Mucosa of gallbladder (tissue), 1 donor: ENCODE measurements around the gene SRSF12. TPM values are rescaled to one million over a fixed set of nuclear protein-coding genes. Genes with fewer than 3 reads are reported as not detected.
A peak's percentile ranks its signal among the peaks of the same experiment; 100 is the strongest.

Experiments
- DNase-seq: peaks from one replicate; pipeline ENCODE4 v3.0.0-alpha.2; 2020; ENCODE audit warnings: low spot score
- total RNA-seq: library from RNA; stranded (reverse); gene quantifications from one replicate; pipeline ENCODE4 v1.2.1, GENCODE V29; 2021
- donor health status: DM: no; HTN: no; CAD: no.

SRSF12 gene
- total RNA-seq: 2.2 TPM

DNA sequence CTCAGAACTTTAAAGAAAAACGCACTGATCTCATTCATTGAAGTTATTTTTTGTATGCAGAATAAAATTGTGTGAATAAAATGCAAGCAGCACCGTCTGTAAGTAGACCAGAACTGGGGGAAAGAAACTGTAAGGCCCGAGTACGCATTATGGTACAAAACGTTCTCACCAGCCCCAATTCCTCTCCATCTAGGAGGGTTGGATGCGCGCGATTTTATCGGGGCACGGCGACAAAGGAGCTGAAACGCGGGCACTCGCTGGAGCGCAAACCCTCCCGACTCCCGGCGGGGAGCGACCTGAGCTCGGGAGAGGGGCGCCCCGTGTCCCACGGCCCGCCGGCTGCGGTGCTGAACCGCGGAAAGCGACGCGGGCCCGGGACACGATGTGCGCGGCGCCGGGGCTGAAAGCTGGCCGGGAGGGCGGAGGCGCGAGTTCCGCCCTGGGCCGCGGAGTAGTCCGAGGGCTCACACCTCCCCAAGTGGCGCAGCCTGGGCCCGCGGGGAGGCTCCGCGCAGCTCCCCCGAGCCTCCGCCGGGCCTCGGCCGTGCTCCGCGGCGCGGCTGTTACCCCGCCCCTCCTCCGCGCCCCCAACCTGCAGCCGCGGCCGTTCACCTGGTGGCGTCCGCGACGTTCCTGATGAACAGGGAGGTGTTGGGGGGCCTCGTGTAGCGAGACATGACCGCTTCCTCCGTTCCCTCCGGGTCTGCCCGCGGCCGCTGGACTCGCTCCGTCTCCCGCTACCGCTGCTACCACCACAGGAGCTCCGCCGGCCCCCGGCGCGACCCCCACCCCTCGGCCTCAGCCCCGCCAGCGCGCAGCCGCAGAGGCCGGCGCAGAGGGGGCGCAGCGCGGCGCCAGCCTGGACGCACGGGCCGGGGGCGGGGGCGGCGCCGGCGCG lies at the start of gene SRSF12:
Gene SRSF12, minus strand, starts transcription at position 861 of the 898 bp plus-strand sequence. Its CDS starts 184 bp downstream, at position 677.
- no peak for DNase-seq

DNA sequence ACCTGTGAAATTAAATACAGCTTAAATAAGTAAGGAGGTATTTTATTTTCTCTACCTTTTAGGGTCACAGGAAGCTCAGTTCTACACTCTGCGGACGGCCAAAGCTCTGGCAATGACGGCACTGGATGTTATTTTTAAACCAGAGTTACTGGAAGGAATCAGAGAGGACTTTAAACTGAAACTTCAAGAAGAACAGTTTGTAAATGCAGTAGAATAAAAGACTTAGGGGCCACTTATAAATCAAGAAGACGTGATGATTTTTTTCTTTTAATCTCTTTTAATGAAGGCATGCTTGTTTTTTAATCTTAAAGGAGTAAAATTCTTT lies 44.1 kb upstream of the SRSF12 start:
- no peak for DNase-seq

DNA sequence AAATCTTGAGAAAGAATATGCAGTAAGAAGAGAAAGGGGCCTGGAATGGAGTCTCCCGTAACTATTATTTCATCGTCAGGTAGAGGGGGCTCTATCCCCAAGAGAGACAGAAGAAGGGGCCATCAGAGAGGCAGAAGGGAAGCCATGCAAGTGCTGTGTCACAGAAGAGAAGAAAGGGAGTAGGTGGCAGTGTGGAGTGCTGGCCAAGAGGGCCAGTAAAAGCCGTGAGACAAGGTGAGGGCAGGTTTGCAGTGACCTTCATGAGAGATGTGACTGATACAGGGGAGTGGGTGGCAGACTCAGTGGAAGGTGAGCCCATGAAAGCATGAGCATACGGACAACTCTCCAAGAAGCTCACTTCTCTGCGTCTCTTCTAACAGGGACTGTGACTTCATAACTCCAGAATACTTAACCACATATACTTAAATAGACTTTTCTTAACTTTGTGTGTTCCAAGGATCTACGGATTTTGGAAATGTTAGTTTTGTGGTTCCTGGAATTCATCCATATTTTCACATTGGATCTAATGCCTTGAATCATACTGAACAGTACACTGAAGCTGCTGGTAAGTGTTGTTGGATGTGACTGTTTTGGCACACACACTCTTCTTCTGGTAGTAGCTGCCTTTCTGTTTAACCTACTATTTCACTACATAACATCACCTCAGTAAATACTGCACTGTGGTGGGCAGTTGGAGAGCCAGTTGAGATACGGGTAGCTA lies 43.6 kb upstream of the SRSF12 start:
- no peak for DNase-seq

DNA sequence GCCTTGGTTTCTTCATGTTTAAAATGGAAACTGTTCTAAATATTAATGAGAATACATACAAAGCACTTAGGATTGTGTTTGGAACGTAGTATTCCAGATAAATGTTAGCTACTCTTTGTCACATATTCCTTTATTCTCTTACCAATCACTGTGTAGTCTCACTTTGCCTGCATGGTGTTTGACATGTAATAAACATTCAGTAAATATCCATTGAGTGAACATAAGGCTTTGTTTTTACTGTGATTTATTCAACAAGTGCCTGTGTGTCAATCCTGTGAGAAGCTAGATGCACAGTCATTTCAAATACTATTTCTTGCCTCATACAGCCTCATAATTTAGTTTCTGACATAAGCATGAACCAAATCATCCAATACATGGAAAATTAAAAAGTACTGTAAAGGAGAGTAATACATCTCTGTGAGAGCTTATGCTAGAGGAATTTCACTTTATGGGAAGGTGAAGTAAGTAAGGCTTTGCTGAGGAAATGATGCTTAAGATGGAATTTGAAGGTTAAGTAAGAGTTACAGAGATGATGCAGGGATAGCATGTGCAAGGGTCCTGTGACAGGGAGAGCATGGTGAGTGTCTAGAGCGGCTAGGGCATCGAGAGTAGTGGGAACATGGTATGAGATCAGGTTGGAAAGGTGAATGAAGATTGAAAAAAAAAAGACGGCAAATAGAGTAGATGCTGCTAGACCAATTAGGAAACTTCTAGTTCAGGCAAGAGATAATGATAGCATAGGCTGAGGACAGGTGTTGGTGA lies 42.6 kb upstream of the SRSF12 start:
- DNase-seq: no peak

DNA sequence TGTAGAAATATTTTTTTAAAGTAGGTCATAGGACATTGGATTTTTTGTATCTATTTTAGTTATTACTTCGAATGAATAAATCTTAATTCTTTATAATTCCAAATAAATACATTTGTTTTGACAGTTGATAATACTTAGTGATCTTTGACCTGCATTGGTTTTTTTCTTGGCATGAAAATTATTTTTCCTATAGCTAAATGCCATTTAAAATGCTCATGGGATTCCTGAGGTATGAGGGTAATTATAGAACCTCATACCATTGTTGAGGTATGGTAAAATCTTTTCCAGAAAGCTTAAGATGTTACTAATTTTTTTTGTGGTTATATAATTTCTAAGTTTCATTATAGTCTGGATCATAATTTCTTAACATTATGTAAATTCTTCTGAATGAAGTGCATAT lies 36.3 kb upstream of the SRSF12 start:
- no peak for DNase-seq

DNA sequence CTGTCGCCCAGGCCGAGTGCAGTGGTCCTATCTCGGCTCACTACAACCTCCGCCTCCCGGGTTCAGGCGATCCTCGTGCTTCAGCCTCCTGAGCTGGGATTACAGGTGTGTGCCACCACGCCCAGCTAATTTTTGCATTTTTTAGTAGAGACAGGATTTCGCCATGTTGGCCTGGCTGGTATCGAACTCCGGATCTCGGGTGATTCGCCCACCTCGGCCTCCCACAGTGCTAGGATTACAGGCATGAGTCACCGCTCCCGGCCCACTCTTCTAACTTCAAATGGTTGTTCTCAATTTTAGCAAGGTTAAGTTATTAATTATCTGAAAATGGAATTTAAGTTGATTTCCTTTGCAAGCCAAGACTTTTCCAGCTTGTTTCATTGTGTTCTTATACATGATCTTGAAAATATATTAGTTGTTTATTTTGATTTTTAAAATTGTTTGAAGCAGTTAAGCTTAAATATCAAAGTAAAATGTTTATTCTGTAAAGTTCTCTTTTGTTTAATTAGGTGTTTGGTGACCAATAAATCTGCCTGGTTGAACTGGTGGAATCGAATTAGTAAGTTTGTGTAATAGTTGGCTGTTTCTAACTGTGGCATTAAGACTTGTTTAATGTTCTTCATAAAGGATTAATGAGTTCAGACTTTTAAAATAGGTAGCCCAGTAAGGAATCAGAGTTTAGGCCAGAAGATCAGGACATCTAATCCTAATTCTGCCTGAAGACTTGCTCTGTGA lies 30.3 kb upstream of the SRSF12 start:
- DNase-seq: no peak

DNA sequence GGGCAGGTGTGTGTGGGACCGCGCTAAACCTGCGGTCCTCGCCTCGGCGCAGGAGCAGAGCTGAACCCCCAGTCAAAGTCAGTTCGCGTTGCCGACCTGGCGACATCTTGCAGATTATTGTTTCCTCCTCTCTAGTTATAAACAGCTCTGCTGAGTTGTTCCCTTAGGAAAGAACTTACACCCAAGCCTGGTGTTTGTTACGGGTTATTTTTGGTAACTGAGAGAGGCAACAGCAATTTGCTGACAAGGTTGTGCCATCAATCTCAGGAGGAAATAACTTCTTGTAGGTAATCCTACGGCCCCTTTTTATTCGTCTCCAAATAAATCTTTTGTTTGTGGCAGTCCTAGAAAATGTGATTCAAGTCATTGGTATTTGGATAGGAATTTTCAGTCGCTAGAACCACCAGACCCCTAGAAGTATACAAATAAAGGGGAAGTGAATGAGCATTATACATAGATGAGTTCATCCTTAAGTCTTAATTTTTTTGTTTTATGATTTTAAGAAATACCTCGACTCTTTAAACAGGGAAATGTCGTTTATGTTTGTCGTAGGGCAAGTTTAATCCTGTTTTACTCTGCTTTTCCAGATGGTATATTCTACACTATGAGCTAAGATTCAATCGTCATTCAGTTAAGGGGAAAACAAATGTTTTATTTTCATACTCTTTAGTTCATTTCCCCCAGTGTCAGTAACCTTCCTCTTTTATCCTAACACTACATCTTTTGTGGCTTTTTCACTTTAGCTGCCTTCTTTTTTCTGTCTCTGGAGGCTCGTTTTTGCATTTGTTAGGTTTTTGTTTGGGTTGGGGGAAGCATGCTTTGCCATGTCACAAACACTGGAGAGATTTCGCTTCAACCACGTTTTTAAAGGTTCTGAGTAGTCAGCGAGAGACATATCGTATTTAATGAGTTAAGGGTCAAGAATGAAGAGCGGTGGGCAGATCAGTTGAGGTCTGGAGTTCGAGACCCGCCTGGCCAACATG lies 29.1 kb upstream of the SRSF12 start:
- no peak for DNase-seq

DNA sequence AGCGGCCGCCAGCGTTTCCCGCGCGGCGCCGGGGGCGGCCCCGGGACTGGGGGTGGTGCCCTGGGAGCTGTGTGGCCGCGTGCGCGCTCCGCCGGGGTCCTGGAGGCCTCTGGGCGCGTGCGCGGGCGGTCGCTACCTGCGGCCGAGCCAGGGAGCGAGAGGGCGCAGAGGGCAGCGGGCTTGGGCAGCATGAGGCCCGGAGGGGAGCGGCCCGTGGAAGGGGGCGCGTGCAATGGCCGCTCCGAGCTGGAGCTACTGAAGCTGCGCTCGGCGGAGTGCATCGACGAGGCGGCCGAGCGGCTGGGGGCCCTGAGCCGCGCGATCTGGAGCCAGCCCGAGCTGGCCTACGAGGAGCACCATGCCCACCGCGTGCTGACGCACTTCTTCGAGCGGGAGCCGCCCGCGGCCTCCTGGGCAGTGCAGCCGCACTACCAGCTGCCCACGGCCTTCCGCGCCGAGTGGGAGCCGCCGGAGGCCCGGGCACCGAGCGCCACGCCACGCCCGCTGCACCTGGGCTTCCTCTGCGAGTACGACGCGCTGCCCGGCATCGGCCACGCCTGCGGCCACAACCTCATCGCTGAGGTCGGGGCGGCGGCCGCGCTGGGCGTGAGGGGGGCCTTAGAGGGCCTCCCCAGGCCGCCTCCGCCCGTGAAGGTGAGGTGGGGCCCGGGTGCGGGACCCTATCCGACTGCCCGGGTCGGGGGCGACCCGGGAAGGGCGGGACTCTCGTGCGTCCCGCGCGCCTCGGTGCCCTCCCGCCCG lies 28.3 kb upstream of the SRSF12 start, which contains the start of gene PM20D2:
Gene PM20D2, plus strand, starts transcription at position 100 of the 762 bp plus-strand sequence. Its CDS starts 90 bp downstream, at position 190.
- peak; percentile 37 for DNase-seq

DNA sequence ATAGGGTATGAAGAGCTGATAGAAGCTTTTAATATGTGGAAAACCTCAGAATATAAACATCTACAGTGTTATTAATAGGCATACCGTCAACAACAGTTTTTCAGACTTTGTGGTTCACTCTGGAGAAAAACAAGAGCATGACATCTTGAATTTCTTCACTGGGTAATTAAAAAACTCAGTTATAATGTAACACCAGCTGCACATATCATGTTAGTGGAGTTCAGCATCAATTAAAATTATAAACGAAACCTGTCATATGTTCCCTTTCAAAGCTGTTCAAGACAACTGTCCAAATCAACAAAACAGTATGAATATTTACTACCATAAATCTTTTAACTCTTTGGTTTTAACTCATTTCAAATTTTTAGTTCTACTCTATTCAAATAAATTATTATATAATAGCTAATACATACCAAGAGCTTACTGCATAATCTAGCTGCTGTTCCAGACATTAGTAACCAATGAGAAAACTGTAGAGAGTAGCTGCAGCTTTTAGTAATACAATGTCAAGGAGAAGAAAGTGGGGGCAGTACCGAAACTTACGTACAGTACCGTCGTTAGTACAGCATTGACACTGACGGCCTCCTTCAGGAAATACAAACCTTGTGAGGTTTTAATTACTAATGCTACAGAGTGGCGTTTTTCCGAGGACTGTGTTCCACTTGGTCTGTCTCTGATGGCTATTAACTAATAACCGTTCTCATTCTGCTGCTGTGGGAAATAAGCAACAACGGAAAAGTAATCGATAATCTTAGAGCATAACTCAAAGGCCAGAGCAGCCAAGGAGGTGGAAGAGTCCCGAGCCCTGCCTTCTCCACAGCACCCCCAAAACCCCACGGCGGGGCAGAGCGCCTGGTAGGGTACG lies 27.5 kb upstream of the SRSF12 start:
- DNase-seq: no peak

DNA sequence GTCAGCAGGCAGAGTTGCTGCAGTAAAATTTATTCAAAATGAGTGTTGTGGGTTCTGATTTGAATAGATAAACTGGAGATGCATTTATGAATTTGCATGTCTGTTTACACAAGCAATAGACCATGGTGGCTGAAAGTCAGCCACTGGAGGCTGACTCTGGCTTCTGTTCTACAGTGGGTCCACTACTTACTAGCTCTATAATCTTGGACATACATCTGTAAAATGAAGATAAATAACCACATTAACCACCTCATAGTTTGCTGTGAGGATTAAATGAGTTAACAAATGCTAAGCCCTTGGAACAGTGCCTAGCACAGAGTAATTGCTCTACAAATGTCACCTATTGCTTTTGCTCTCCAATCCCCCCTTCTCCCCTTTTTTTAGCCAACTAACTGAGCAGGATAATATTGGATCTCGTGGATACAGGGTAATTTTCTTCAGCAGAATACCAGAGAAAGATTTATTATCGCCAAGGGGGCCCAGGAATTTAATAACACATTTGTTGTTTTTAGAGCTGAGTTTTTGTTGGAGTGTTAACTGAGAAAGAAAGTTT lies 26.6 kb upstream of the SRSF12 start:
- DNase-seq: no peak

DNA sequence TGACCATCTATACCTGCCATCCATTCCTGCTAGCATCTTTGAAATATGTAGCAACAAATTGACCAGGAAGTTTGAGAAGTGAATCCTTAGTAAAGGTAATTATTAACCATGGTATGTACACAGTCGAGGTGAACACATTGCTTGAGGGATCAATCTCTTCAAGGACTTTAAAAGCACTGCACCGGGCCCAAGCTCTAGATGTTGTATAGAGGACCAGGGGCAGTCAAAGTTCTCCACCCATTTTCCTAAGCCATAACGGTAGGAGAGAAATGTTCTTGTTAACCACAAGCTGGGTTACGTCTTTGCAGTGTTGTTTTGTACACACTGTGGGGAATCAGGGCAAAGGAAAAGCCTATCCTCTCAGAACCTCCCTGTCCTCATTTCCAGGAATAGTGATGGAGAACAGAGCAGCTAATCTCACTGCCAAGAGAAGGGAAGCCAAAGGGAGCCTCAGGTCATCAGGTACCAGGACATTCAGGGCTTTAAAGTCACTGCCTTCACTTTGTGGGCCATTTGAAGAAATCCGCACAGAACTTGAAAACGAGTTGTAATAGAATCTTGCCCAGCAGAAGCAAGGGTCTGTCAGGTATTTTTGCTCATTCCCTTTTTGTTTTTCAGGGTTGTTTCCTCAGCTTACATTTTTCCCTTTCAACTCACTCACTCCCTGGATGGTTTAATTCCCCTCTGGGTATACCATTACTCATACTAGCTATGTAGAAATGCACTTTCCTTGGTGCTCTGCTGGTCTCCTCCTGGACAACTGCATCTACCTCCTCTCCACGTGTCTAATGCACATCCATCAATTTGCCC lies 22.7 kb upstream of the SRSF12 start:
- no peak for DNase-seq

DNA sequence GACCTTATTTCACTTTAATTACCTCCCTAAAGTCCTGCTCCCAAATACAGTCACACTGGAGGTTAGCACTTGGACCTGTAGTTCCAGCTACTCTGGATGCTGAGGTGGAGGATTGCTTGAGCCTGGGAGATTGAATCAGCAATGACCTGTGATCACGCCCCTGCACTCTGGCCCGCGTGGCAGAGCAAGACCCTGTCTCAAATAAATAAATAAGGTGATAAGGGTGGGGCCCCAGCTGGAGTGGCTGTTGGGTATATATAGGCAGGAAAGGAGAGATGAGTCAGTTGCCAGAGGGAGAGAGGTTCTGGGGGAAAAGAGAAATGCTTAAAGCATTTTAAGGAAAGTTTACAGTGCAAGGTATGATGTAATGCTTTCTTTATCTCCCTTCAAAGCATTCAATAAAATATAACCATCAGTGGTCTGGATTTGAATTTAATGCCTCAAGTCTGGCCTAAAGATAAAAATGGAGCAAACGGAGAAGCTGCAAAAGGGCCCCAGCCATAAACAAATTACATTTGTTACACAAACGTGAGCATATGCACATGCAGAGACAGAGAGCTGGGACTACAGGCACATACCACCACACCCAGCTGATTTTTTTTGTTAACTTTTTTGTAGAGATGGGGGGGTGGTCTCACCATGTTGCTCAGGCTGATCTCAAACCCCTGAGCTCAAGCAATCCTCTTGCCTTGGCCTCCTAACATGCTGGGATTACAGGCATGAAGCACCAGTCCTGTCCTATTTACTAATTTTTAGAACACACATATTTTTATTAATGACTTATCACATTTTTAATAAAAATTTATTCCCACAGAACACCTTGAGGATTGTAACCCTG lies 21.9 kb upstream of the SRSF12 start:
- DNase-seq: no peak

DNA sequence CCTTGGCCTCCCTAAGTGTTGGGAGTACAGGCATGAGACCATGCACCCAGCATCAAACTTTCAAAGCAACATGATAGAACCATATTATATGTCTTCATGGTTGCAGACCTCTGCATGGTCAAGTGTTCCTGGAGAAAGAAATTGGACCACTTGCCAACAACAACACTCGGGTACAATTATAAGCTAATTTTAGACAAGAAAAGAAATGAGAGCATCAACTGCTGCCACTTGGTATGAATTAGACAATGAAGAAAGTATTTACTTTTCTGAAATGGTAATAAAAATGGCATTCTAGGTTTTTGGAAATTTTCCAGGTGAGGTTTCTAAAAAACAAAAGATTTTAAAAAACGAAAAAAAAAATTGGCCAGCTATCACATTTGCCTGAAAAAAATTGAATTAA lies 20.3 kb upstream of the SRSF12 start:
- no peak for DNase-seq

DNA sequence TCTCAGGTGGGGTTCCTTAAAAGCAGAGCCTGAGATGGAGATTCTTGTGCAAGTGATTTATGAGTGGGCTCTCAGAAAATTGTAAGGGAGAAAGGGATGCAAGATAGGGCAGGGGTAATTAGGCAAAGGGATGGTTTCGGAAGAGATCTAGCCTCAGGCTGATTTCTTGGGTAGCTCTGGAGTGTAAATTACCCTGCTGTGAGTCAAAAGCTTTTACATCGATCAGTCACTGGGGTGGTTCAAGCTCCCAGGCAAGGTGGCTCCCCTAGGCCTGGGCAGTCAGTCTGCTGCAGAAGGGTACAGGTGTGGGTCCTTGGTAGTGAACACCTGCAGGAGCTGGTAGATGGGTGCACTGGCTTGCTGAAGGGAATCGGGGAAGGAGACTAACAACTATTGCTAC lies 16.9 kb upstream of the SRSF12 start:
- DNase-seq: no peak

DNA sequence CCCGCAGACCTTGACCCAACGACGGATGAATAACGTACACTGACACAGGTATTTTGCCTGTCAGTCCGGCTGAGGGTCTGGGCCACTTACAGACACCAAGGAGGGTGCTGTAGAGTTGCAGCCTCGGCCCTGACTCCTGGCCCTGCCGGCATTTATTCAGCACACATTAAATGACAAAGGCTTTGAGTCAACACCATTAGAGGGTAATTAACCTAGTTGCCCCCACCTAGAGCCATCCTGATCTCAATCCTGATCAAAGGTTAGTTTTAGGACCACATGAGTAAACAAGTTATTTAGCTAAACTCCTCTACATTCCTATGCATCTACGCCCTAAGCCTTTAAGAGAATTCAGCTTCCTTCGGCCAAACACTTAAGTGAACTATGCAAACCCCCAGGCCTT lies 16.1 kb upstream of the SRSF12 start:
- no peak for DNase-seq

DNA sequence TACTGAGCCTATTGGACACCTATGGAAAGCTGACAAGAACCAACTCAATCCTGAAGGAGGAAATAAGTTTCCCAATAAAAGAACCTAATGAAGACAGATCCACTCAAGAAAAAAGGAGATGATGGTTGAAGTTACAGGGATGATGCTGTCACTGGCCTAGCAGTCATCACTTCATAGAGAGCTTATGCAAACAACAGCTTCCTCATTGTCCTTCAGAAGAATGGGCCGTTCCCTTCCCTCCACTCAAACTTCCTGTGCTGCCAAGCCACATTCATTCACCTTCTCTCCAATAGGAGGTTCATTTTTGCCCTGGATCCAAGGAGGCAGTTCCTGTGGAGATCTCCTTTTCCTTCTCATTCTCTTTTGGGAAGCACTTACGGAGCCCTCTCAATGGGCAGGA lies 14.2 kb upstream of the SRSF12 start:
- no peak for DNase-seq

DNA sequence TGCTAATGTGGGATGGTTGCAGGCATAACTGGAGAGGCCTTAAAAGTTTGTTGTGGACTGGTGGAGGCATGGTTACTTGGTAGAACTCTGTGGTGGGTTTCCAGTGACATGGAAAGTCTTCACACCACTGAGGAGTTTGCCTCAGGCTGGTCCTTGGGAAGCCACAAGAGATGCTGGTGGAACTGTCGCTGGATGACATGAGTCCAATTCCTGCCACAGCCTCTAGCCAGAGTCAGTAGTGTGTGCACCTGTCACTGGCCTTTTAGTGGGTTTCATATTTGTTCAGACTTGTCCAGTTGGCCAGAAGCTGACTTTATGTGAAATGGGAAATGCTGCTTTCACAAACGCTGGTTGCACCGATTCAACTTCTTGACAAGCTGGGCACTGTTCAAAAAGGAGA lies 13.7 kb upstream of the SRSF12 start:
- no peak for DNase-seq
